ENCODE measurements around the gene CILP.

GRCh38 chr15:65180167-65180566 is 31.1 kb downstream of the CILP start:
- TF ChIP-seq POLR2A (IDR thresholded peaks at IDR 0.05) (no peak), CTCF (IDR thresholded peaks at IDR 0.05) (no peak), POLR2AphosphoS5 (IDR thresholded peaks at IDR 0.05) (no peak)

All from prostate gland (tissue), 2 donors.